Peyer's patch (tissue), 4 donors: ENCODE data around the gene SHISA9. TPM values are rescaled to one million over a fixed set of nuclear protein-coding genes. Genes with fewer than 3 reads are reported as not detected.
"Not testable (repeated sequence)": the region's sequence is repeated elsewhere in the genome, so short reads cannot be mapped to it uniquely, and the experiment has no call there.

Experiments used
- DNase-seq, 3 donors: peaks; one replicate each; pipeline ENCODE4 v3.0.0-alpha.2; 2017 to 2019
- H3K27ac ChIP-seq, 4 donors: fragments of 200-600 bp; sonication (generic); one replicate each; pipeline ENCODE4 v1.5.1; 2016 to 2019
- H3K27me3 ChIP-seq, 2 donors: fragments of 200-600 bp; sonication (generic); one replicate each; pipeline ENCODE4 v1.5.1; 2019
- H3K36me3 ChIP-seq, 3 donors: fragments of 200-600 bp; sonication (generic); one replicate each; pipeline ENCODE4 v1.5.1; 2016 to 2019
- H3K4me1 ChIP-seq, 4 donors: fragments of 200-600 bp; sonication (generic); one replicate each; pipeline ENCODE4 v1.5.1; 2016 to 2019
- H3K4me3 ChIP-seq, 4 donors: fragments of 200-600 bp; sonication (generic); 1 replicate in 3 of 4; 2 replicates in 1 of 4; pipeline ENCODE4 v1.5.1; 2016 to 2019; ENCODE audit warnings: mild to moderate bottlenecking in 1 of 4
- H3K9me3 ChIP-seq, 4 donors: fragments of 200-600 bp; sonication (generic); one replicate each; pipeline ENCODE4 v1.5.1; 2016 to 2019; ENCODE audit warnings: mild to moderate bottlenecking in 1 of 4
- CTCF ChIP-seq, 6 experiments: fragments of 450-650 bp in 4 of 6; fragments of 200-600 bp in 2 of 6; sonication (generic) in 1 of 6; IDR thresholded peaks; one replicate each; pipeline ENCODE4 v1.5.1; 2017 to 2019; ENCODE audit warnings: antibody characterized with exemption in 6 of 6, mild to moderate bottlenecking in 3 of 6, moderate library complexity in 1 of 6
- POLR2A ChIP-seq, 2 donors: fragments of 450-650 bp; IDR thresholded peaks; one replicate each; pipeline ENCODE4 v1.5.1; 2017; ENCODE audit warnings: antibody characterized with exemption in 2 of 2, mild to moderate bottlenecking in 2 of 2, moderate library complexity in 2 of 2
- total RNA-seq, 4 donors: library from RNA; depleted of rRNA; stranded (reverse); fragments of >200 nt; gene quantifications; one replicate each; pipeline ENCODE4 v1.1.0, GENCODE V29; 2016

Gene SHISA9
- total RNA-seq, 4 donors from 2014 or later = 0.66 TPM; not detected in 3

GRCh38 chr16:12917653-12918052 lies 16.3 kb downstream of the SHISA9 start:
- no peaks in the 10 kb centered on the region for H3K9me3 ChIP-seq
- H3K4me1 ChIP-seq = no peaks in the 10 kb centered on the region
- H3K4me3 ChIP-seq = no peak overlapping the region
- TF ChIP-seq POLR2A (IDR thresholded peaks at IDR 0.05) (no peak), CTCF (IDR thresholded peaks at IDR 0.05) (no peak)
- no peaks in the 10 kb centered on the region for H3K36me3 ChIP-seq
- no peak for DNase-seq
- H3K27me3 ChIP-seq = no peaks in the 10 kb centered on the region
- H3K27ac ChIP-seq = no peak overlapping the region

GRCh38 chr16:12920739-12921138 lies 19.3 kb downstream of the SHISA9 start:
- Histone ChIP-seq H3K4me1 (no peaks in the 10 kb centered on the region), H3K9me3 (no peaks in the 10 kb centered on the region), H3K27me3 (no peaks in the 10 kb centered on the region), H3K4me3 (no peak overlapping the region), H3K27ac (no peak overlapping the region), H3K36me3 (no peaks in the 10 kb centered on the region)
- TF ChIP-seq CTCF (IDR thresholded peaks at IDR 0.05) (no peak), POLR2A (IDR thresholded peaks at IDR 0.05) (no peak)
- DNase-seq = no peak

GRCh38 chr16:12923640-12924039 lies 22.2 kb downstream of the SHISA9 start:
- H3K4me3 ChIP-seq, H3K27ac ChIP-seq, H3K9me3 ChIP-seq, H3K4me1 ChIP-seq, H3K36me3 ChIP-seq, DNase-seq, H3K27me3 ChIP-seq: not testable (repeated sequence)

GRCh38 chr16:12925026-12925800 lies 23.8 kb downstream of the SHISA9 start:
- H3K9me3 ChIP-seq = no peaks in the 10 kb centered on the region
- H3K27me3 ChIP-seq = no peaks in the 10 kb centered on the region
- no peak overlapping the region for H3K4me3 ChIP-seq
- no peak overlapping the region for H3K27ac ChIP-seq
- no peak for DNase-seq
- H3K36me3 ChIP-seq = no peaks in the 10 kb centered on the region
- TF ChIP-seq POLR2A (IDR thresholded peaks at IDR 0.05) (no peak), CTCF (IDR thresholded peaks at IDR 0.05) (no peak)
- H3K4me1 ChIP-seq = no peaks in the 10 kb centered on the region

GRCh38 chr16:12927591-12927990 lies 26.2 kb downstream of the SHISA9 start:
- Histone ChIP-seq H3K9me3 (no peaks in the 10 kb centered on the region), H3K4me3 (no peak overlapping the region), H3K27ac (no peak overlapping the region), H3K36me3 (no peaks in the 10 kb centered on the region), H3K4me1 (no peaks in the 10 kb centered on the region), H3K27me3 (no peaks in the 10 kb centered on the region)
- DNase-seq = no peak
- no peak for TF ChIP-seq POLR2A (IDR thresholded peaks at IDR 0.05)
- no peak for TF ChIP-seq CTCF (IDR thresholded peaks at IDR 0.05)

- TF ChIP-seq CTCF (IDR thresholded peaks at IDR 0.05) = no peak
- no peak for TF ChIP-seq POLR2A (IDR thresholded peaks at IDR 0.05)
- no peak for DNase-seq
- Histone ChIP-seq H3K9me3 (no peaks in the 10 kb centered on the region), H3K4me1 (no peaks in the 10 kb centered on the region), H3K27me3 (no peaks in the 10 kb centered on the region), H3K36me3 (no peaks in the 10 kb centered on the region), H3K4me3 (no peak overlapping the region), H3K27ac (no peak overlapping the region)
Measured at GRCh38 chr16:12930881-12931280, 29.5 kb downstream of the SHISA9 start.
